Activated CD4-positive, alpha-beta T cell treated with anti-CD3 and anti-CD28 coated beads, Interleukin-2, amount 10 ng/mL, durations not matched to agents 24 days and 14 days (primary cell): ENCODE data around the gene TET2. TPM values are rescaled to one million over a fixed set of nuclear protein-coding genes. Genes with fewer than 3 reads are reported as not detected.
A peak's percentile ranks its signal among the peaks of the same experiment; 100 is the strongest.

Experiments
- DNase-seq: peaks from one replicate; pipeline ENCODE4 v3.0.0; 2022
- H3K27ac Mint-ChIP-seq: one replicate; pipeline ENCODE4 v1.8.0; 2022; ENCODE audit warnings: mild to moderate bottlenecking, mixed read lengths
- H3K27me3 Mint-ChIP-seq: one replicate; pipeline ENCODE4 v1.8.0; 2022; ENCODE audit warnings: mixed read lengths
- H3K36me3 Mint-ChIP-seq: one replicate; pipeline ENCODE4 v1.8.0; 2022; ENCODE audit warnings: low read depth, mild to moderate bottlenecking, mixed read lengths
- H3K4me1 Mint-ChIP-seq: one replicate; pipeline ENCODE4 v1.8.0; 2021; ENCODE audit warnings: mixed read lengths
- H3K4me3 Mint-ChIP-seq: one replicate; pipeline ENCODE4 v1.8.0; 2022; ENCODE audit warnings: mild to moderate bottlenecking, moderate library complexity, mixed read lengths
- H3K9me3 Mint-ChIP-seq: one replicate; pipeline ENCODE4 v1.8.0; 2021; ENCODE audit warnings: mixed read lengths
- intact Hi-C: fragments of 100-400 bp; cut with micrococcal nuclease; formaldehyde crosslinking; loops from one replicate; pipeline ENCODE4 v1.15.1; 2023
- total RNA-seq: library from RNA; stranded (reverse); gene quantifications from 2 replicates; pipeline ENCODE4 v1.2.3, GENCODE V29; 2022

The TET2 gene
- total RNA-seq, 1 donor from 2014 or later: 28.9 TPM

- Mint-ChIP-seq H3K36me3 (peaks cover 39% of the 10 kb centered on the region), H3K27ac (no peak overlapping the region), H3K4me1 (peaks cover 27% of the 10 kb centered on the region), H3K9me3 (no peaks in the 10 kb centered on the region), H3K27me3 (no peaks in the 10 kb centered on the region), H3K4me3 (no peak overlapping the region)
- DNase-seq: no peak
- intact Hi-C loops: loop anchor here (10.0 kb wide), 1 partner anchor 233 kb away; no protein-coding TSS in a partner anchor
Measured at GRCh38 chr4:105197777-105198176, 51.1 kb downstream of the TET2 start.

GRCh38 chr4:105198541-105198940 is 51.9 kb downstream of the TET2 start:
- Mint-ChIP-seq H3K4me1 (peaks cover 27% of the 10 kb centered on the region), H3K27ac (no peak overlapping the region), H3K36me3 (peaks cover 38% of the 10 kb centered on the region), H3K4me3 (no peak overlapping the region), H3K27me3 (no peaks in the 10 kb centered on the region), H3K9me3 (no peaks in the 10 kb centered on the region)
- intact Hi-C loops: loop anchor here (10.0 kb wide), 1 partner anchor 234 kb away; no protein-coding TSS in a partner anchor
- DNase-seq: no peak

GRCh38 chr4:105206214-105206613 is 59.5 kb downstream of the TET2 start:
- H3K4me1 Mint-ChIP-seq: peaks cover 6% of the 10 kb centered on the region
- no peaks in the 10 kb centered on the region for H3K27me3 Mint-ChIP-seq
- no peak overlapping the region for H3K4me3 Mint-ChIP-seq
- H3K36me3 Mint-ChIP-seq: peaks cover 34% of the 10 kb centered on the region
- H3K27ac Mint-ChIP-seq: no peak overlapping the region
- no peaks in the 10 kb centered on the region for H3K9me3 Mint-ChIP-seq
- DNase-seq: no peak
- intact Hi-C loops: no loop called here

- Mint-ChIP-seq H3K27me3 (no peaks in the 10 kb centered on the region), H3K4me1 (peaks cover 6% of the 10 kb centered on the region), H3K4me3 (no peak overlapping the region), H3K27ac (no peak overlapping the region), H3K36me3 (peaks cover 35% of the 10 kb centered on the region), H3K9me3 (no peaks in the 10 kb centered on the region)
- no peak for DNase-seq
- intact Hi-C loops: no loop called here
Measured at GRCh38 chr4:105207386-105207785, 60.7 kb downstream of the TET2 start.

- intact Hi-C loops: no loop called here
- no peaks in the 10 kb centered on the region for H3K27me3 Mint-ChIP-seq
- no peaks in the 10 kb centered on the region for H3K4me1 Mint-ChIP-seq
- H3K9me3 Mint-ChIP-seq: no peaks in the 10 kb centered on the region
- no peak overlapping the region for H3K27ac Mint-ChIP-seq
- H3K36me3 Mint-ChIP-seq: peaks cover 34% of the 10 kb centered on the region
- DNase-seq: no peak
- H3K4me3 Mint-ChIP-seq: no peak overlapping the region
Measured at GRCh38 chr4:105208561-105208960, 61.9 kb downstream of the TET2 start.

GRCh38 chr4:105210916-105211315 is 64.2 kb downstream of the TET2 start:
- no peak for DNase-seq
- intact Hi-C loops: no loop called here
- Mint-ChIP-seq H3K27me3 (no peaks in the 10 kb centered on the region), H3K27ac (no peak overlapping the region), H3K9me3 (no peaks in the 10 kb centered on the region), H3K36me3 (peaks cover 41% of the 10 kb centered on the region), H3K4me3 (no peak overlapping the region), H3K4me1 (peaks cover 8% of the 10 kb centered on the region)

- peaks cover 40% of the 10 kb centered on the region for H3K36me3 Mint-ChIP-seq
- peaks cover 12% of the 10 kb centered on the region for H3K4me1 Mint-ChIP-seq
- H3K27ac Mint-ChIP-seq: peak overlapping the region; percentile 63
- peak overlapping the region; percentile 42 for H3K4me3 Mint-ChIP-seq
- intact Hi-C loops: loop anchor here (1.0 to 5.0 kb wide), 5 partner anchors 19 to 258 kb away; partner anchors contain the start of gene TET2
- no peaks in the 10 kb centered on the region for H3K27me3 Mint-ChIP-seq
- no peak for DNase-seq
- H3K9me3 Mint-ChIP-seq: peaks cover 16% of the 10 kb centered on the region
Measured at GRCh38 chr4:105215609-105216313, 69.1 kb downstream of the TET2 start.

- Mint-ChIP-seq H3K4me1 (peaks cover 7% of the 10 kb centered on the region), H3K36me3 (peaks cover 11% of the 10 kb centered on the region), H3K27ac (no peak overlapping the region), H3K4me3 (no peak overlapping the region), H3K27me3 (no peaks in the 10 kb centered on the region), H3K9me3 (no peaks in the 10 kb centered on the region)
- no peak for DNase-seq
- intact Hi-C loops: no loop called here
Measured at GRCh38 chr4:105225500-105225899, 78.8 kb downstream of the TET2 start.

- H3K27me3 Mint-ChIP-seq: no peaks in the 10 kb centered on the region
- no peak overlapping the region for H3K27ac Mint-ChIP-seq
- H3K4me3 Mint-ChIP-seq: no peak overlapping the region
- DNase-seq: no peak
- H3K9me3 Mint-ChIP-seq: no peaks in the 10 kb centered on the region
- peaks cover 7% of the 10 kb centered on the region for H3K4me1 Mint-ChIP-seq
- intact Hi-C loops: no loop called here
- peaks cover 10% of the 10 kb centered on the region for H3K36me3 Mint-ChIP-seq
Measured at GRCh38 chr4:105227054-105227453, 80.4 kb downstream of the TET2 start.

- H3K27ac Mint-ChIP-seq: no peak overlapping the region
- H3K36me3 Mint-ChIP-seq: peaks cover 22% of the 10 kb centered on the region
- H3K27me3 Mint-ChIP-seq: no peaks in the 10 kb centered on the region
- DNase-seq: no peak
- no peaks in the 10 kb centered on the region for H3K9me3 Mint-ChIP-seq
- intact Hi-C loops: no loop called here
- no peak overlapping the region for H3K4me3 Mint-ChIP-seq
- peaks cover 6% of the 10 kb centered on the region for H3K4me1 Mint-ChIP-seq
Measured at GRCh38 chr4:105230287-105230686, 83.6 kb downstream of the TET2 start.

- no peak for DNase-seq
- H3K4me1 Mint-ChIP-seq: peaks cover 9% of the 10 kb centered on the region
- intact Hi-C loops: no loop called here
- H3K4me3 Mint-ChIP-seq: no peak overlapping the region
- H3K27me3 Mint-ChIP-seq: no peaks in the 10 kb centered on the region
- H3K27ac Mint-ChIP-seq: no peak overlapping the region
- H3K9me3 Mint-ChIP-seq: peaks cover 4% of the 10 kb centered on the region
- H3K36me3 Mint-ChIP-seq: peaks cover 37% of the 10 kb centered on the region
Measured at GRCh38 chr4:105232374-105232773, 85.7 kb downstream of the TET2 start.

- Mint-ChIP-seq H3K4me1 (peaks cover 9% of the 10 kb centered on the region), H3K9me3 (peaks cover 4% of the 10 kb centered on the region), H3K27ac (no peak overlapping the region), H3K27me3 (no peaks in the 10 kb centered on the region), H3K4me3 (no peak overlapping the region), H3K36me3 (peaks cover 53% of the 10 kb centered on the region)
- no peak for DNase-seq
- intact Hi-C loops: no loop called here
Measured at GRCh38 chr4:105234582-105234981, 87.9 kb downstream of the TET2 start.

GRCh38 chr4:105236202-105236915 is 89.7 kb downstream of the TET2 start:
- intact Hi-C loops: no loop called here
- Mint-ChIP-seq H3K36me3 (peaks cover 59% of the 10 kb centered on the region), H3K9me3 (peaks cover 4% of the 10 kb centered on the region), H3K27ac (peak overlapping the region; percentile 3), H3K4me3 (no peak overlapping the region), H3K27me3 (no peaks in the 10 kb centered on the region), H3K4me1 (peaks cover 6% of the 10 kb centered on the region)
- no peak for DNase-seq

GRCh38 chr4:105236916-105237311 is 90.2 kb downstream of the TET2 start:
- Mint-ChIP-seq H3K27ac (no peak overlapping the region), H3K4me3 (no peak overlapping the region), H3K9me3 (peaks cover 4% of the 10 kb centered on the region), H3K4me1 (peaks cover 6% of the 10 kb centered on the region), H3K27me3 (no peaks in the 10 kb centered on the region), H3K36me3 (peaks cover 60% of the 10 kb centered on the region)
- no peak for DNase-seq
- intact Hi-C loops: no loop called here
